Liver (tissue), 9 donors: Measurements from ENCODE around the gene DDHD1. TPM values are rescaled to one million over a fixed set of nuclear protein-coding genes. Genes with fewer than 3 reads are reported as not detected.
"Not testable (repeated sequence)": the region's sequence is repeated elsewhere in the genome, so short reads cannot be mapped to it uniquely, and the experiment has no call there.

Experiments
- DNase-seq: peaks from one replicate; pipeline ENCODE4 v3.0.0-alpha.2; 2017; ENCODE audit warnings: low spot score
- H3K27ac ChIP-seq, 2 donors: one replicate each; pipeline ENCODE4 v1.7.0; 2013; ENCODE audit warnings: inconsistent platforms in 2 of 2, low read length in 2 of 2, control low read depth in 1 of 2, low read depth in 1 of 2, mild to moderate bottlenecking in 1 of 2
- H3K27me3 ChIP-seq, 4 donors: one replicate each; pipeline versions ENCODE4 v1.6.1 to v1.7.0; 2013; ENCODE audit warnings: low read length in 3 of 4, inconsistent platforms in 1 of 4, mild to moderate bottlenecking in 1 of 4, moderate library complexity in 1 of 4; ENCODE audit not compliant: control insufficient read depth in 4 of 4, insufficient read depth in 4 of 4
- H3K36me3 ChIP-seq, 4 donors: one replicate each; pipeline versions ENCODE4 v1.6.1 to v1.7.0; 2013; ENCODE audit warnings: low read length in 3 of 4, mild to moderate bottlenecking in 3 of 4, low read depth in 1 of 4, moderate library complexity in 1 of 4; ENCODE audit not compliant: control insufficient read depth in 4 of 4, insufficient read depth in 3 of 4
- H3K4me1 ChIP-seq, 4 donors: one replicate each; pipeline versions ENCODE4 v1.6.1 to v1.7.0; 2013; ENCODE audit warnings: low read length in 3 of 4, mild to moderate bottlenecking in 3 of 4, moderate library complexity in 1 of 4; ENCODE audit not compliant: control insufficient read depth in 4 of 4, insufficient read depth in 4 of 4
- H3K4me3 ChIP-seq, 3 donors: one replicate each; pipeline versions ENCODE4 v1.6.1 to v1.7.0; 2013; ENCODE audit warnings: low read length in 3 of 3, control low read depth in 1 of 3, low read depth in 1 of 3, mild to moderate bottlenecking in 1 of 3
- H3K9ac ChIP-seq, 2 donors: one replicate each; pipeline ENCODE4 v1.7.0; 2013; ENCODE audit warnings: low read length in 2 of 2, mild to moderate bottlenecking in 2 of 2, moderate library complexity in 2 of 2, control low read depth in 1 of 2, low read depth in 1 of 2
- H3K9me3 ChIP-seq, 4 donors: one replicate each; pipeline versions ENCODE4 v1.6.1 to v1.7.0; 2013; ENCODE audit warnings: low read length in 3 of 4; ENCODE audit not compliant: control insufficient read depth in 4 of 4
- CTCF ChIP-seq: fragments of 150-350 bp; IDR thresholded peaks from 2 replicates; pipeline ENCODE4 v1.5.1; 2017; ENCODE audit warnings: improper control_type of control experiment, low read depth, low read length; ENCODE audit not compliant: missing input control
- EGR1 ChIP-seq, 2 donors: IDR thresholded peaks; 2 replicates each; pipeline ENCODE4 v1.6.1; 2016 to 2018; ENCODE audit warnings: antibody characterized with exemption in 2 of 2, low read depth in 2 of 2
- FOXA1 ChIP-seq: IDR thresholded peaks from 2 replicates; pipeline ENCODE4 v1.6.1; 2016; ENCODE audit warnings: antibody characterized with exemption
- FOXA2 ChIP-seq: IDR thresholded peaks from 2 replicates; pipeline ENCODE4 v1.6.1; 2016; ENCODE audit warnings: antibody characterized with exemption
- GABPA ChIP-seq, 2 donors: IDR thresholded peaks in 1 of 2; conservative IDR thresholded peaks in 1 of 2; 2 replicates each; pipeline ENCODE4 v1.6.1; 2016; ENCODE audit warnings: antibody characterized with exemption in 2 of 2, mild to moderate bottlenecking in 1 of 2, moderate library complexity in 1 of 2
- HNF4A ChIP-seq, 2 donors: conservative IDR thresholded peaks; 2 replicates each; pipeline ENCODE4 v1.6.1; 2016; ENCODE audit warnings: antibody characterized with exemption in 2 of 2, mild to moderate bottlenecking in 2 of 2
- HNF4G ChIP-seq: IDR thresholded peaks from 2 replicates; pipeline ENCODE4 v1.6.1; 2016; ENCODE audit warnings: antibody characterized with exemption
- JUND ChIP-seq, 2 donors: IDR thresholded peaks; 2 replicates each; pipeline ENCODE4 v1.6.1; 2016; ENCODE audit warnings: antibody characterized with exemption in 2 of 2
- MAX ChIP-seq: IDR thresholded peaks from 2 replicates; pipeline ENCODE4 v1.6.1; 2016; ENCODE audit warnings: antibody characterized with exemption
- NR2F2 ChIP-seq: IDR thresholded peaks from 2 replicates; pipeline ENCODE4 v1.6.1; 2016; ENCODE audit warnings: antibody characterized with exemption
- RAD21 ChIP-seq, 2 donors: IDR thresholded peaks; 2 replicates each; pipeline ENCODE4 v1.6.1; 2016; ENCODE audit warnings: antibody characterized with exemption in 2 of 2, mild to moderate bottlenecking in 2 of 2
- RXRA ChIP-seq, 2 donors: IDR thresholded peaks; 2 replicates each; pipeline ENCODE4 v1.6.1; 2017 to 2018; ENCODE audit warnings: antibody characterized with exemption in 2 of 2, mild to moderate bottlenecking in 1 of 2
- SP1 ChIP-seq: IDR thresholded peaks from 2 replicates; pipeline ENCODE4 v1.6.1; 2018; ENCODE audit warnings: antibody characterized with exemption, mild to moderate bottlenecking
- TAF1 ChIP-seq: conservative IDR thresholded peaks from 2 replicates; pipeline ENCODE4 v1.6.1; 2016; ENCODE audit warnings: antibody characterized with exemption, mild to moderate bottlenecking
- YY1 ChIP-seq: IDR thresholded peaks from 2 replicates; pipeline ENCODE4 v1.6.1; 2016; ENCODE audit warnings: antibody characterized with exemption, mild to moderate bottlenecking
- ZBTB33 ChIP-seq: IDR thresholded peaks from 2 replicates; pipeline ENCODE4 v1.6.1; 2016; ENCODE audit warnings: antibody characterized with exemption
- WGBS: extraction: QIAGEN DNeasy Blood & Tissue Kit; methylation state at CpG from one replicate; pipeline ENCODE4 v1.1.7; 2013; 5-methylcytosine and 5-hydroxymethylcytosine counted together
- polyA plus RNA-seq, 2 donors: library from polyadenylated mRNA; stranded (reverse) in 1 of 2; unstranded in 1 of 2; fragments of 200-250 nt in 1 of 2; fragments of >200 nt in 1 of 2; fragmentation: Nextera tagmentation in 1 of 2; extraction: Ambion mirVana in 1 of 2; gene quantifications; one replicate each; pipeline versions ENCODE4 v1.2.1 to v1.2.3, GENCODE V29; 2013 to 2015
- total RNA-seq, 2 donors: library from RNA; depleted of rRNA; stranded (reverse); fragments of >200 nt; gene quantifications; one replicate each; pipeline ENCODE4 v1.2.3, GENCODE V29; 2014
- TF ChIP-seq, protein P1 (sequence below): IDR thresholded peaks from 2 replicates; pipeline ENCODE4 v1.6.1; 2016; ENCODE audit warnings: antibody characterized with exemption, mild to moderate bottlenecking
- donor health status: healthy.
- donor health status: healthy.
- donor health status: healthy.
- donor health status: healthy.
- donor health status: healthy.

DDHD1 gene
- total and polyA plus RNA-seq, 4 donors: 1.3 to 14.3 (median 5.2) TPM

- 63% methylated on average over 2 of the region's 2 CpGs for WGBS
- Histone ChIP-seq H3K4me3 (no peak overlapping the region), H3K9me3 (no peaks in the 10 kb centered on the region), H3K27ac (no peak overlapping the region), H3K9ac (no peak overlapping the region), H3K27me3 (no peaks in the 10 kb centered on the region), H3K4me1 (no peaks in the 10 kb centered on the region), H3K36me3 (no peaks in the 10 kb centered on the region)
- TF ChIP-seq JUND (IDR thresholded peaks at IDR 0.05) (no peak), GABPA (IDR thresholded peaks at IDR 0.05 in 1 of 2, conservative IDR thresholded peaks at IDR 0.05 in 1 of 2) (no peak), EGR1 (IDR thresholded peaks at IDR 0.05; ENCODE audit: low read depth in 2 of 2) (no peak)
- TF ChIP-seq, protein P1, sequence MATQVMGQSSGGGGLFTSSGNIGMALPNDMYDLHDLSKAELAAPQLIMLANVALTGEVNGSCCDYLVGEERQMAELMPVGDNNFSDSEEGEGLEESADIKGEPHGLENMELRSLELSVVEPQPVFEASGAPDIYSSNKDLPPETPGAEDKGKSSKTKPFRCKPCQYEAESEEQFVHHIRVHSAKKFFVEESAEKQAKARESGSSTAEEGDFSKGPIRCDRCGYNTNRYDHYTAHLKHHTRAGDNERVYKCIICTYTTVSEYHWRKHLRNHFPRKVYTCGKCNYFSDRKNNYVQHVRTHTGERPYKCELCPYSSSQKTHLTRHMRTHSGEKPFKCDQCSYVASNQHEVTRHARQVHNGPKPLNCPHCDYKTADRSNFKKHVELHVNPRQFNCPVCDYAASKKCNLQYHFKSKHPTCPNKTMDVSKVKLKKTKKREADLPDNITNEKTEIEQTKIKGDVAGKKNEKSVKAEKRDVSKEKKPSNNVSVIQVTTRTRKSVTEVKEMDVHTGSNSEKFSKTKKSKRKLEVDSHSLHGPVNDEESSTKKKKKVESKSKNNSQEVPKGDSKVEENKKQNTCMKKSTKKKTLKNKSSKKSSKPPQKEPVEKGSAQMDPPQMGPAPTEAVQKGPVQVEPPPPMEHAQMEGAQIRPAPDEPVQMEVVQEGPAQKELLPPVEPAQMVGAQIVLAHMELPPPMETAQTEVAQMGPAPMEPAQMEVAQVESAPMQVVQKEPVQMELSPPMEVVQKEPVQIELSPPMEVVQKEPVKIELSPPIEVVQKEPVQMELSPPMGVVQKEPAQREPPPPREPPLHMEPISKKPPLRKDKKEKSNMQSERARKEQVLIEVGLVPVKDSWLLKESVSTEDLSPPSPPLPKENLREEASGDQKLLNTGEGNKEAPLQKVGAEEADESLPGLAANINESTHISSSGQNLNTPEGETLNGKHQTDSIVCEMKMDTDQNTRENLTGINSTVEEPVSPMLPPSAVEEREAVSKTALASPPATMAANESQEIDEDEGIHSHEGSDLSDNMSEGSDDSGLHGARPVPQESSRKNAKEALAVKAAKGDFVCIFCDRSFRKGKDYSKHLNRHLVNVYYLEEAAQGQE: no peak
- DNase-seq: no peak
Observed at GRCh38 chr14:53183611-53184010, 30.5 kb upstream of the DDHD1 start.

- no peak for DNase-seq
- Histone ChIP-seq H3K27ac (no peak overlapping the region), H3K9ac (no peak overlapping the region), H3K27me3 (no peaks in the 10 kb centered on the region), H3K4me1 (no peaks in the 10 kb centered on the region), H3K36me3 (no peaks in the 10 kb centered on the region), H3K4me3 (no peak overlapping the region), H3K9me3 (no peaks in the 10 kb centered on the region)
- TF ChIP-seq GABPA (IDR thresholded peaks at IDR 0.05 in 1 of 2, conservative IDR thresholded peaks at IDR 0.05 in 1 of 2) (no peak), HNF4A (conservative IDR thresholded peaks at IDR 0.05) (no peak), HNF4G (no peak), RXRA (IDR thresholded peaks at IDR 0.05) (no peak), YY1 (no peak), FOXA2 (no peak), FOXA1 (no peak), TAF1 (no peak), SP1 (no peak), NR2F2 (no peak), RAD21 (IDR thresholded peaks at IDR 0.05) (no peak), EGR1 (IDR thresholded peaks at IDR 0.05; ENCODE audit: low read depth in 2 of 2) (no peak), ZBTB33 (no peak), CTCF (no peak), MAX (no peak)
- TF ChIP-seq, protein P1: no peak
- WGBS: 62% methylated on average over 2 of the region's 2 CpGs
Observed at GRCh38 chr14:53183056-53183455, 29.9 kb upstream of the DDHD1 start.

DNA sequence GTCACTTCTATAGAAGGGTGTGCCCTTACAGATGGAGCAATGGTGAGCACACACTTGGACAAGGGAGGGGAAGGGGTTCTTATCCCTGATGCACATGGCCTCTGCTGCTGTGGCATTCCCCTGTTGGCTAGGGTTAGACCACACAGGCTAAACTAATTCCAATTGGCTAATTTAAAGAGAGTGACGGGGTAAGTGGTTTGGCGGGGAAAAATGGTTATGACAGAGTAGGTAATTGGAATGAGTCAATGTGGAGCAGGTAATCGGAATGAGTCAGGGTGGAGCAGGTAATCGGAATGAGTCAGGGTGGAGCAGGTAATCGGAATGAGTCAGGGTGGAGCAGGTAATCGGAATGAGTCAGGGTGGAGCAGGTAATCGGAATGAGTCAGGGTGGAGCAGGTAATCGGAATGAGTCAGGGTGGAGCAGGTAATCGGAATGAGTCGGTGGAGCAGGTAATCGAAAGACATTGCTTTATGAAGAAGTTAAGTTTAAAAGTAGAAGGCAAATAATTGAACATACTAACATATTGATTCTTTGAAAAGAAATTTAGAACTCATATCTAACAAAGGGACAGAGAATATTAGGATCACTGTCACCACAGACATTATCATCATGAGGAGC, 28.4 kb upstream of the DDHD1 start:
- not testable (repeated sequence) for DNase-seq

More for the DNA sequence above, 28.4 kb upstream of the DDHD1 start:
- not testable (repeated sequence) for H3K9ac ChIP-seq, H3K27me3 ChIP-seq, H3K4me3 ChIP-seq, H3K36me3 ChIP-seq, H3K27ac ChIP-seq, H3K4me1 ChIP-seq, H3K9me3 ChIP-seq
- 94% methylated on average over 10 of the region's 11 CpGs for WGBS
